Left lung (tissue), 10 donors: ENCODE results near the gene OR5B17. TPM values are rescaled to one million over a fixed set of nuclear protein-coding genes. Genes with fewer than 3 reads are reported as not detected.

Experiments
- ATAC-seq: fragments of 200-7000 bp; cut with Tn5 transposase; one replicate; pipeline ENCODE4 v1.9.1; 2020; ENCODE audit warnings: moderate library complexity
- DNase-seq, 4 donors: peaks; one replicate each; pipeline ENCODE4 v3.0.0-alpha.2; 2013 to 2020
- H3K27ac ChIP-seq, 2 donors: fragments of 200-600 bp; sonication (generic) in 1 of 2; one replicate each; pipeline versions ENCODE4 v1.5.0 to v1.8.0; 2020 to 2021
- H3K27me3 ChIP-seq, 2 donors: fragments of 200-600 bp; sonication (generic) in 1 of 2; one replicate each; pipeline versions ENCODE4 v1.5.0 to v1.8.0; 2020 to 2021
- H3K36me3 ChIP-seq, 2 donors: fragments of 200-600 bp; sonication (generic) in 1 of 2; one replicate each; pipeline versions ENCODE4 v1.5.0 to v1.8.0; 2020 to 2021
- H3K4me1 ChIP-seq, 2 donors: fragments of 200-600 bp; one replicate each; pipeline ENCODE4 v1.8.0; 2021
- H3K4me3 ChIP-seq, 2 donors: fragments of 200-600 bp; sonication (generic) in 1 of 2; one replicate each; pipeline versions ENCODE4 v1.5.0 to v1.8.0; 2020 to 2021; ENCODE audit warnings: mild to moderate bottlenecking in 1 of 2
- H3K9me3 ChIP-seq, 2 donors: fragments of 200-600 bp; sonication (generic) in 1 of 2; one replicate each; pipeline versions ENCODE4 v1.5.0 to v1.8.0; 2020 to 2021
- intact Hi-C, 2 donors: fragments of 100-400 bp; cut with DNase I; formaldehyde crosslinking; loops; one replicate each; pipeline versions ENCODE4 v1.11.2 to v1.14.2; 2022
- polyA plus RNA-seq, 6 donors: library from polyadenylated mRNA; unstranded; fragments of 120-200 nt; gene quantifications; one replicate each; pipeline ENCODE4 v1.2.1, GENCODE V29; 2013; ENCODE audit not compliant: insufficient read length in 6 of 6
- total RNA-seq, 2 donors: library from RNA; stranded (reverse); fragmentation: NEBNext Ultra II Directional; extraction: Animal tissue kit (Norgen Biotek cat#: 25700); gene quantifications; one replicate each; pipeline ENCODE4 v1.2.1, GENCODE V29; 2021
- TF ChIP-seq, protein P1 (sequence below), 2 donors: fragments of 200-600 bp; sonication (generic) in 1 of 2; IDR thresholded peaks; one replicate each; pipeline versions ENCODE4 v1.5.0 to v1.8.0; 2021; ENCODE audit warnings: antibody characterized with exemption in 2 of 2
- donor health status: DM: no; HTN: yes; CAD: no.
- donor health status: DM: no; HTN: no; CAD: no.

OR5B17 gene
- total and polyA plus RNA-seq, 8 donors, result not detected

DNA sequence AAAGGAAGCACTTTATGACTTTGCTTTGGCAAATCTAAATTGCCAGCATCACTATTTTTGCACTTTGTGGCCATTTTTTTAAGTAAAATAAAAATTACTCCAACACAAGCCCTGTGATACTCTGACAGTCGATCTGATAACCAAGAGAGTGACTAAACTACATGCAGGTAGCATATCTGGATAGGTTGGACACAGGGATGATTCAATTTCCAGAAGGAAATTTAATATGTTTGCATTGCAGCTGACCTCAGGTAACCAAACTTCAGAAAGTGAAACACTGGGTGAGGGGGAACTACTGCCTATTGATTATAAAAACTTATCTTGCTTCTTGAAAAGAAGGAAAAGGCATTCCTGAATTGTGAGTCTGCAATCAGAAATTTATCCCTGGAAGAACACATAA is 33.9 kb upstream of the OR5B17 start:
- intact Hi-C loops, result no loop called here
- DNase-seq (no peak), ATAC-seq (no peak)
- Histone ChIP-seq H3K27ac (no peak overlapping the region), H3K4me1 (no peaks in the 10 kb centered on the region), H3K36me3 (no peaks in the 10 kb centered on the region), H3K9me3 (peaks cover 0 to 10% of the 10 kb centered on the region in 2 donors), H3K4me3 (no peak overlapping the region), H3K27me3 (no peaks in the 10 kb centered on the region)
- TF ChIP-seq, protein P1, sequence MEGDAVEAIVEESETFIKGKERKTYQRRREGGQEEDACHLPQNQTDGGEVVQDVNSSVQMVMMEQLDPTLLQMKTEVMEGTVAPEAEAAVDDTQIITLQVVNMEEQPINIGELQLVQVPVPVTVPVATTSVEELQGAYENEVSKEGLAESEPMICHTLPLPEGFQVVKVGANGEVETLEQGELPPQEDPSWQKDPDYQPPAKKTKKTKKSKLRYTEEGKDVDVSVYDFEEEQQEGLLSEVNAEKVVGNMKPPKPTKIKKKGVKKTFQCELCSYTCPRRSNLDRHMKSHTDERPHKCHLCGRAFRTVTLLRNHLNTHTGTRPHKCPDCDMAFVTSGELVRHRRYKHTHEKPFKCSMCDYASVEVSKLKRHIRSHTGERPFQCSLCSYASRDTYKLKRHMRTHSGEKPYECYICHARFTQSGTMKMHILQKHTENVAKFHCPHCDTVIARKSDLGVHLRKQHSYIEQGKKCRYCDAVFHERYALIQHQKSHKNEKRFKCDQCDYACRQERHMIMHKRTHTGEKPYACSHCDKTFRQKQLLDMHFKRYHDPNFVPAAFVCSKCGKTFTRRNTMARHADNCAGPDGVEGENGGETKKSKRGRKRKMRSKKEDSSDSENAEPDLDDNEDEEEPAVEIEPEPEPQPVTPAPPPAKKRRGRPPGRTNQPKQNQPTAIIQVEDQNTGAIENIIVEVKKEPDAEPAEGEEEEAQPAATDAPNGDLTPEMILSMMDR (IDR thresholded peaks at IDR 0.05), result no peak

DNA sequence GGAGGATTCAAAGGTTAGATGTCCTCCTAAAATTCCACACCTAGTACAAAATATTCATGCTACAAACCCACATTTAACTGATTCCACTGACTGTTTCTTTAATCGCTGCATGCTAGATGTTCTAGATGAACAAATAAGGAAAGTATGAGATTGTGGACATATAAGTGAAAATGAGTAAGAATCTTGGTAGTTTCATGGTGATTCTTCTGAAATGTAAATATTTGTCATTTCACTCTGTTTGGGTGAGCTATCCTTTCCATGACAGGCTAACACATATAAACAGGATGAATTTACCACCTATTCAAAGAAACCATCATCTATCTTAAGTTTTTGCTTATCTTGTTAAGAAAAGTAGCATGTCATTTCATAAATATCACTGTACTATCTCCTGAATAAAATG is 33.0 kb upstream of the OR5B17 start:
- ATAC-seq, result no peak
- no peak for DNase-seq
- H3K9me3 ChIP-seq, result peaks cover 0 to 10% of the 10 kb centered on the region in 2 donors
- no peak overlapping the region for H3K27ac ChIP-seq
- H3K27me3 ChIP-seq, result no peaks in the 10 kb centered on the region
- H3K36me3 ChIP-seq, result no peaks in the 10 kb centered on the region
- TF ChIP-seq, protein P1 (IDR thresholded peaks at IDR 0.05), result no peak
- no peaks in the 10 kb centered on the region for H3K4me1 ChIP-seq
- intact Hi-C loops, result no loop called here
- H3K4me3 ChIP-seq, result no peak overlapping the region

DNA sequence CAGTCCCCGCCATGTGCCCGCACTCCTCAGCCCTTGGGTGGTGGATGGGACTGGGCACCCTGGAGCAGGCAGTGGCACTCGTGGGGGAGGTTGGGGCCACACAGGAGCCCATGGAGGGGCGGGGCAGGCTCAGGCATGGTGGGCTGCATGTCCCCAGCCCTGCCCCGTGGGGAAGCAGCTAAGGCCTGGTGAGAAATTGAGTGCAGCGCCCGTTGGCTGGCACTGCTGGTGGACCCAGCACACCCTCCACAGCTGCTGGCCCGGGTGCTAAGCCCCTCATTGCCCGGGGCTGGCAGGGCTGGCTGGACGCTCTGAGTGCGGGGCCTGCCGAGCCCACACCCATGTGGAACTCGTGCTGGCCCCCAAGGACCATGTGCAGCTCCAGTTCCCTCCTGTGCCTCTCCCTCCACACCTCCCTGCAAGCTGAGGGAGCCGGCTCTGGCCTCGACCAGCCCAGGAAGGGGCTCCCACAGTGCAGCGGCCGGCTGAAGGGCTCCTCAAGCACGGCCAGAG is 31.7 kb upstream of the OR5B17 start:
- H3K27ac ChIP-seq, result no peak overlapping the region
- H3K36me3 ChIP-seq, result no peaks in the 10 kb centered on the region
- intact Hi-C loops, result no loop called here
- DNase-seq (peak in 2 of 4 donors; percentile 24 to 67), ATAC-seq (no peak)
- no peaks in the 10 kb centered on the region for H3K27me3 ChIP-seq
- TF ChIP-seq, protein P1 (IDR thresholded peaks at IDR 0.05), result no peak
- H3K4me3 ChIP-seq, result no peak overlapping the region
- H3K9me3 ChIP-seq, result peaks cover 0 to 10% of the 10 kb centered on the region in 2 donors
- H3K4me1 ChIP-seq, result no peaks in the 10 kb centered on the region

DNA sequence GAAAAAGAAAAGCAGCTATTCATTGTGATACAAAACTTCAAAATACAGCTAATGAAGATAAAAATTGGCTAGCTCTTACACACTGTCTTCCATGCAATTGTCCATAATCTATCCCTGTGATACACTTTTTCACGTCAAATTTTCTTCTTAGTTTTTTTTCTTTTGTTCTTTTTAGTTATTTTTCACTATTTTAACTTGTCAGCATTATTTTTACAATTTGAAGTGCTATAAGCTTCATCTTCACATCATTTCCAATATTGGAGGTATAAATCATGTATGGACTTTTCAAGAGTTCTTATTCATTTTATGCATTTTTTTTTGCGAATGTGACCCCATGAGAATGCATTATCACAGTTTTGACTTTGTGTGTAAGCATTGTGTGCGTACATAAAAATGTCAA is 4.1 kb downstream of the OR5B17 start:
- no peaks in the 10 kb centered on the region for H3K4me1 ChIP-seq
- H3K27me3 ChIP-seq, result no peaks in the 10 kb centered on the region
- no peak overlapping the region for H3K27ac ChIP-seq
- DNase-seq (no peak), ATAC-seq (no peak)
- TF ChIP-seq, protein P1 (IDR thresholded peaks at IDR 0.05), result no peak
- H3K9me3 ChIP-seq, result no peaks in the 10 kb centered on the region
- intact Hi-C loops, result no loop called here
- H3K36me3 ChIP-seq, result no peaks in the 10 kb centered on the region
- no peak overlapping the region for H3K4me3 ChIP-seq

DNA sequence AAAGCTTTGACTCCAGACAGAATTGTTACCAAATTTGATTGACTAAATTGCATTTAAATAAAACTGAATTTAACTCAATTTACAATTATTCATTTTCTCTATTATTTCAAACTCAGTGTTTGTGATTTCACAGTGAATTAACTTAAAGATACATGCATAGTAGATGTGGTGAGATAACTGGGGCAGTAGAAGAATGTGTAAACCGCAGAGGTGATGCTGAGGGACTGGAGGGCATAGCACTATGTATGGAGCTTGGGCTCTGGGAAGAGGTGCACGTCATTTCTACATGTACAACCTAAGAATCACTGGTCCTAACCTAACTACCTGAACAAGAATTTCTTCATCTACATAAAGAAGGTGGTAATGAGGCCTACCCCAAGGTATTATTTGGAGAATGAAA is 13.7 kb downstream of the OR5B17 start:
- no peaks in the 10 kb centered on the region for H3K27me3 ChIP-seq
- intact Hi-C loops, result no loop called here
- no peaks in the 10 kb centered on the region for H3K4me1 ChIP-seq
- DNase-seq (no peak), ATAC-seq (no peak)
- H3K36me3 ChIP-seq, result no peaks in the 10 kb centered on the region
- H3K27ac ChIP-seq, result no peak overlapping the region
- H3K9me3 ChIP-seq, result peaks cover 0 to 5% of the 10 kb centered on the region in 2 donors
- H3K4me3 ChIP-seq, result no peak overlapping the region
- TF ChIP-seq, protein P1 (IDR thresholded peaks at IDR 0.05), result no peak
